PC-3 (cell line): ENCODE measurements around the gene C14orf132. TPM values are rescaled to one million over a fixed set of nuclear protein-coding genes. Genes with fewer than 3 reads are reported as not detected.

Experiments used
- ATAC-seq: fragments of 200-7000 bp; cut with Tn5 transposase; 2 replicates; pipeline ENCODE4 v1.9.1; 2020; ENCODE audit warnings: mild to moderate bottlenecking, moderate library complexity
- BruUV-seq: library from RNA; stranded (reverse); fragments of 400-500 nt; replicated peaks from 2 replicates; lab custom pipeline; 2021; lab: Mats Ljungman, UMichigan
- CTCF ChIA-PET: fragments of 300-600 bp; sonication (Branson Sonifier 250); formaldehyde crosslinking; loops from one replicate; lab custom pipeline; 2022; ENCODE audit warnings: antibody characterized with exemption; lab: Charles Lee
- POLR2A ChIA-PET: fragments of 300-600 bp; sonication (Branson Sonifier 250); formaldehyde crosslinking; loops from one replicate; lab custom pipeline; 2022; ENCODE audit warnings: antibody characterized with exemption; ENCODE audit not compliant: unreplicated experiment; lab: Charles Lee
- DNase-seq: peaks from one replicate; pipeline ENCODE4 v3.0.0-alpha.2; 2015
- H2AFZ ChIP-seq: fragments of 300-600 bp; sonication (generic); 2 replicates; pipeline ENCODE4 v1.6.0; 2016; ENCODE audit warnings: antibody characterized with exemption, low read length
- H3F3A ChIP-seq: fragments of 300-600 bp; sonication (generic); one replicate; pipeline ENCODE4 v1.6.0; 2017; ENCODE audit warnings: antibody characterized with exemption, low read length, control low read depth, mild to moderate bottlenecking; ENCODE audit not compliant: unreplicated experiment
- H3K27ac ChIP-seq: fragments of 300-600 bp; sonication (generic); 2 replicates; pipeline ENCODE4 v1.5.1; 2016; ENCODE audit warnings: mild to moderate bottlenecking, low read length
- H3K27me3 ChIP-seq: fragments of 300-600 bp; sonication (generic); 2 replicates; pipeline ENCODE4 v1.6.1; 2016; ENCODE audit warnings: low read length, mixed read lengths
- H3K36me3 ChIP-seq: fragments of 300-600 bp; sonication (generic); 2 replicates; pipeline ENCODE4 v1.6.1; 2016; ENCODE audit warnings: low read depth, mixed run types, low read length, mixed read lengths
- H3K4me1 ChIP-seq: fragments of 300-600 bp; sonication (generic); 2 replicates; pipeline ENCODE4 v1.5.1; 2016; ENCODE audit warnings: low read length; ENCODE audit not compliant: insufficient read depth
- H3K4me2 ChIP-seq: fragments of 300-600 bp; sonication (generic); 2 replicates; pipeline ENCODE4 v1.6.0; 2016; ENCODE audit warnings: low read length
- H3K4me3 ChIP-seq: fragments of 300-600 bp; sonication (generic); 2 replicates; pipeline ENCODE4 v1.5.1; 2016; ENCODE audit warnings: mild to moderate bottlenecking, low read length, mixed read lengths
- H3K79me2 ChIP-seq: fragments of 300-600 bp; sonication (generic); 2 replicates; pipeline ENCODE4 v1.6.1; 2017; ENCODE audit warnings: low read length, mixed read lengths
- H3K9ac ChIP-seq: fragments of 300-600 bp; sonication (generic); 2 replicates; pipeline ENCODE4 v1.6.0; 2016; ENCODE audit warnings: mild to moderate bottlenecking, low read length
- H3K9me2 ChIP-seq: fragments of 300-600 bp; sonication (generic); replicated peaks from 2 replicates; pipeline ENCODE4 v1.6.1; 2016; ENCODE audit warnings: mixed run types, low read length, mixed read lengths
- H3K9me3 ChIP-seq: fragments of 300-600 bp; sonication (generic); 2 replicates; pipeline ENCODE4 v1.6.1; 2016; ENCODE audit warnings: low read length, mixed read lengths
- H4K20me1 ChIP-seq: fragments of 300-600 bp; sonication (generic); 2 replicates; pipeline ENCODE4 v1.6.1; 2016; ENCODE audit warnings: low read length, mixed read lengths
- EZH2 ChIP-seq: fragments of 300-600 bp; sonication (generic); IDR thresholded peaks from one replicate; pipeline ENCODE4 v1.6.1; 2017; ENCODE audit warnings: antibody characterized with exemption, mild to moderate bottlenecking, low read length; ENCODE audit not compliant: unreplicated experiment
- EZH2phosphoT487 ChIP-seq: fragments of 300-600 bp; sonication (generic); IDR thresholded peaks from 2 replicates; pipeline ENCODE4 v1.6.1; 2018; ENCODE audit warnings: mild to moderate bottlenecking, antibody characterized with exemption, low read length, borderline replicate concordance
- intact Hi-C: fragments of 100-400 bp; cut with micrococcal nuclease; formaldehyde crosslinking; loops from 2 replicates; pipeline ENCODE4 v1.9.0; 2023
- total RNA-seq: library from RNA; depleted of rRNA; stranded (reverse); fragments of >200 nt; gene quantifications from 2 replicates; pipeline ENCODE4 v1.2.3, GENCODE V29; 2014
- TF ChIP-seq, protein P1 (sequence below): fragments of 300-600 bp; sonication (generic); conservative IDR thresholded peaks from 2 replicates; pipeline ENCODE4 v1.5.1; 2017; ENCODE audit warnings: antibody characterized with exemption, low read depth, mild to moderate bottlenecking, low read length

Gene C14orf132
- total RNA-seq, 1 experiment from 2014 or later: not detected

GRCh38 chr14:96060186-96060933 lies 21.2 kb downstream of the C14orf132 start:
- intact Hi-C loops: no loop called here
- ATAC-seq: no peak
- Histone ChIP-seq H3K36me3 (no peaks in the 10 kb centered on the region), H3K27ac (no peak overlapping the region), H3K79me2 (no peaks in the 10 kb centered on the region), H3F3A (no peaks in the 10 kb centered on the region), H3K9me3 (no peaks in the 10 kb centered on the region), H4K20me1 (no peaks in the 10 kb centered on the region), H3K4me2 (no peak overlapping the region), H3K27me3 (peaks cover 26% of the 10 kb centered on the region), H3K9me2 (no peaks in the 10 kb centered on the region), H3K9ac (no peak overlapping the region), H3K4me1 (no peaks in the 10 kb centered on the region), H3K4me3 (no peak overlapping the region), H2AFZ (no peak overlapping the region)
- TF ChIP-seq, protein P1, sequence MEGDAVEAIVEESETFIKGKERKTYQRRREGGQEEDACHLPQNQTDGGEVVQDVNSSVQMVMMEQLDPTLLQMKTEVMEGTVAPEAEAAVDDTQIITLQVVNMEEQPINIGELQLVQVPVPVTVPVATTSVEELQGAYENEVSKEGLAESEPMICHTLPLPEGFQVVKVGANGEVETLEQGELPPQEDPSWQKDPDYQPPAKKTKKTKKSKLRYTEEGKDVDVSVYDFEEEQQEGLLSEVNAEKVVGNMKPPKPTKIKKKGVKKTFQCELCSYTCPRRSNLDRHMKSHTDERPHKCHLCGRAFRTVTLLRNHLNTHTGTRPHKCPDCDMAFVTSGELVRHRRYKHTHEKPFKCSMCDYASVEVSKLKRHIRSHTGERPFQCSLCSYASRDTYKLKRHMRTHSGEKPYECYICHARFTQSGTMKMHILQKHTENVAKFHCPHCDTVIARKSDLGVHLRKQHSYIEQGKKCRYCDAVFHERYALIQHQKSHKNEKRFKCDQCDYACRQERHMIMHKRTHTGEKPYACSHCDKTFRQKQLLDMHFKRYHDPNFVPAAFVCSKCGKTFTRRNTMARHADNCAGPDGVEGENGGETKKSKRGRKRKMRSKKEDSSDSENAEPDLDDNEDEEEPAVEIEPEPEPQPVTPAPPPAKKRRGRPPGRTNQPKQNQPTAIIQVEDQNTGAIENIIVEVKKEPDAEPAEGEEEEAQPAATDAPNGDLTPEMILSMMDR: no peak
- no peak for TF ChIP-seq EZH2
- no peak for TF ChIP-seq EZH2phosphoT487
- BruUV-seq: no TSS peak
- ChIA-PET POLR2A (no interaction called here), CTCF (no interaction called here)
- no peak for DNase-seq

- TF ChIP-seq EZH2phosphoT487: no peak
- TF ChIP-seq EZH2: no peak
- TF ChIP-seq, protein P1: no peak
- no peak overlapping the region for H3K9ac ChIP-seq
- H3K9me3 ChIP-seq: no peaks in the 10 kb centered on the region
- H3K4me3 ChIP-seq: no peak overlapping the region
- no peaks in the 10 kb centered on the region for H3K79me2 ChIP-seq
- no peaks in the 10 kb centered on the region for H3K4me1 ChIP-seq
- H3K9me2 ChIP-seq: no peaks in the 10 kb centered on the region
- POLR2A ChIA-PET: no interaction called here
- CTCF ChIA-PET: no interaction called here
- BruUV-seq: no TSS peak
- H4K20me1 ChIP-seq: no peaks in the 10 kb centered on the region
- DNase-seq (no peak), ATAC-seq (no peak)
- no peak overlapping the region for H3K4me2 ChIP-seq
- no peaks in the 10 kb centered on the region for H3K36me3 ChIP-seq
- H3F3A ChIP-seq: no peaks in the 10 kb centered on the region
- H3K27me3 ChIP-seq: peaks cover 29% of the 10 kb centered on the region
- no peak overlapping the region for H2AFZ ChIP-seq
- intact Hi-C loops: no loop called here
- no peak overlapping the region for H3K27ac ChIP-seq
Observed at GRCh38 chr14:96062010-96062409, 22.8 kb downstream of the C14orf132 start.

DNA sequence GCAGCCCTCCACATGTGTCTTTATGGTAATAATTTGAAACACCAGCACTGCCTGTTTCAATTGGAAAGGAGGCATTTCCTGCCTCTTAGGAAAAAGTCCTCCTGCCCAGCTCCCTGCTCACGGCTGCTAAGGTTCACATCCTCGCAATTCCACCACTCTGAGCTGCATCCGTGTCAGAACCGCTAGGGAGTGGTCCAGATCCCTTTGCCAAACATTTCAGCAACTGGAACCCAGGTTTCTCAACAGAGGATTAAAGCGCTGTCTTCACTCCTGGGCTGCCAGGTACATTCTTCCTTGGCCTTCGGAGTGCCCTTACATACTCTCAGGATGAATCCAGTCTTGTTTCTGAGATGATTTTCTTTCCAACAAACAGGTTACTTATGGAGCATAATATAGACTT lies 23.3 kb downstream of the C14orf132 start:
- no peaks in the 10 kb centered on the region for H4K20me1 ChIP-seq
- POLR2A ChIA-PET: no interaction called here
- no peak overlapping the region for H3K4me2 ChIP-seq
- no peak for DNase-seq
- H3K36me3 ChIP-seq: no peaks in the 10 kb centered on the region
- H3K79me2 ChIP-seq: no peaks in the 10 kb centered on the region
- H2AFZ ChIP-seq: no peak overlapping the region
- intact Hi-C loops: no loop called here
- no peak overlapping the region for H3K9ac ChIP-seq
- TF ChIP-seq EZH2phosphoT487 (no peak), EZH2 (no peak)
- TF ChIP-seq, protein P1: no peak
- peaks cover 34% of the 10 kb centered on the region for H3K27me3 ChIP-seq
- no peak overlapping the region for H3K27ac ChIP-seq
- H3K9me3 ChIP-seq: no peaks in the 10 kb centered on the region
- H3K4me3 ChIP-seq: no peak overlapping the region
- no TSS peak for BruUV-seq
- CTCF ChIA-PET: no interaction called here
- H3F3A ChIP-seq: no peaks in the 10 kb centered on the region
- ATAC-seq: no peak
- H3K4me1 ChIP-seq: no peaks in the 10 kb centered on the region
- H3K9me2 ChIP-seq: no peaks in the 10 kb centered on the region
